Subcutaneous adipose tissue (tissue), 4 donors: ENCODE measurements around the gene PDE6B. TPM values are rescaled to one million over a fixed set of nuclear protein-coding genes. Genes with fewer than 3 reads are reported as not detected.

Experiments used
- CTCF ChIP-seq: fragments of 450-650 bp; IDR thresholded peaks from one replicate; pipeline ENCODE4 v1.5.1; 2016; ENCODE audit warnings: low read depth, mild to moderate bottlenecking, control low read depth, antibody characterized with exemption, moderate library complexity
- total RNA-seq, 4 donors: library from RNA; depleted of rRNA; stranded (reverse); fragments of >200 nt; gene quantifications; one replicate each; pipeline ENCODE4 v1.1.0, GENCODE V29; 2016

Gene PDE6B
- total RNA-seq, 4 donors from 2014 or later, result 2.0 to 5.9 (median 3.8) TPM; not detected in 1

- no peak for TF ChIP-seq CTCF
Observed at GRCh38 chr4:682490-683172, 57.3 kb downstream of the PDE6B start.

- TF ChIP-seq CTCF, result no peak
Observed at GRCh38 chr4:683247-683897, 58.0 kb downstream of the PDE6B start.

GRCh38 chr4:683982-684622 lies 58.7 kb downstream of the PDE6B start:
- no peak for TF ChIP-seq CTCF

- TF ChIP-seq CTCF, result no peak
Observed at GRCh38 chr4:684623-685327, 59.4 kb downstream of the PDE6B start.

- TF ChIP-seq CTCF, result no peak
Observed at GRCh38 chr4:685679-686412, 60.5 kb downstream of the PDE6B start.

- no peak for TF ChIP-seq CTCF
Observed at GRCh38 chr4:686413-687040, 61.2 kb downstream of the PDE6B start.
